HL-60 (cell line): Measurements from ENCODE around the gene STON2.

Source experiments
- DNase-seq, 2 experiments: peaks; one replicate each; pipeline ENCODE4 v3.0.0-alpha.2; 2010 to 2020; ENCODE audit warnings: low read depth in 1 of 2, low spot score in 1 of 2
- H3K27ac ChIP-seq: fragments of 250-450 bp; sonication (Bioruptor Pico); replicated peaks from 2 replicates; pipeline ENCODE4 v1.5.1; 2020; ENCODE audit warnings: mild to moderate bottlenecking, moderate library complexity
- H3K27me3 ChIP-seq: fragments of 250-450 bp; sonication (Bioruptor Pico); 2 replicates; pipeline ENCODE4 v1.5.1; 2021; ENCODE audit warnings: mild to moderate bottlenecking, moderate library complexity; ENCODE audit not compliant: insufficient read depth, poor library complexity, severe bottlenecking
- H3K4me3 ChIP-seq: replicated peaks from 2 replicates; pipeline ENCODE4 v1.5.1; 2011; ENCODE audit warnings: mild to moderate bottlenecking, control low read depth, low read length; ENCODE audit not compliant: insufficient read depth
- GABPA ChIP-seq: IDR thresholded peaks from 2 replicates; pipeline ENCODE4 v1.6.1; 2012; ENCODE audit warnings: low read depth
- POLR2AphosphoS5 ChIP-seq: IDR thresholded peaks from 2 replicates; pipeline ENCODE4 v1.6.1; 2012; ENCODE audit warnings: low read depth
- SPI1 ChIP-seq: IDR thresholded peaks from 2 replicates; pipeline ENCODE4 v1.6.1; 2012; ENCODE audit warnings: low read depth, mild to moderate bottlenecking, borderline replicate concordance
- TF ChIP-seq, protein P1 (sequence below): IDR thresholded peaks from one replicate; pipeline ENCODE4 v1.5.1; 2011; ENCODE audit warnings: low read length, control low read depth, inconsistent platforms; ENCODE audit not compliant: insufficient read depth
- TF ChIP-seq, protein P2 (sequence below): IDR thresholded peaks from 2 replicates; pipeline ENCODE4 v1.6.1; 2012; ENCODE audit warnings: low read depth; ENCODE audit not compliant: insufficient replicate concordance

Gene STON2

GRCh38 chr14:81276073-81277069 is 123.8 kb downstream of the STON2 start:
- H3K27me3 ChIP-seq = no peaks in the 10 kb centered on the region
- H3K4me3 ChIP-seq = no peak overlapping the region
- no peak for DNase-seq
- no peak overlapping the region for H3K27ac ChIP-seq
- TF ChIP-seq, protein P1, sequence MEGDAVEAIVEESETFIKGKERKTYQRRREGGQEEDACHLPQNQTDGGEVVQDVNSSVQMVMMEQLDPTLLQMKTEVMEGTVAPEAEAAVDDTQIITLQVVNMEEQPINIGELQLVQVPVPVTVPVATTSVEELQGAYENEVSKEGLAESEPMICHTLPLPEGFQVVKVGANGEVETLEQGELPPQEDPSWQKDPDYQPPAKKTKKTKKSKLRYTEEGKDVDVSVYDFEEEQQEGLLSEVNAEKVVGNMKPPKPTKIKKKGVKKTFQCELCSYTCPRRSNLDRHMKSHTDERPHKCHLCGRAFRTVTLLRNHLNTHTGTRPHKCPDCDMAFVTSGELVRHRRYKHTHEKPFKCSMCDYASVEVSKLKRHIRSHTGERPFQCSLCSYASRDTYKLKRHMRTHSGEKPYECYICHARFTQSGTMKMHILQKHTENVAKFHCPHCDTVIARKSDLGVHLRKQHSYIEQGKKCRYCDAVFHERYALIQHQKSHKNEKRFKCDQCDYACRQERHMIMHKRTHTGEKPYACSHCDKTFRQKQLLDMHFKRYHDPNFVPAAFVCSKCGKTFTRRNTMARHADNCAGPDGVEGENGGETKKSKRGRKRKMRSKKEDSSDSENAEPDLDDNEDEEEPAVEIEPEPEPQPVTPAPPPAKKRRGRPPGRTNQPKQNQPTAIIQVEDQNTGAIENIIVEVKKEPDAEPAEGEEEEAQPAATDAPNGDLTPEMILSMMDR = no peak
- TF ChIP-seq POLR2AphosphoS5 = no peak
- TF ChIP-seq SPI1 = no peak

DNA sequence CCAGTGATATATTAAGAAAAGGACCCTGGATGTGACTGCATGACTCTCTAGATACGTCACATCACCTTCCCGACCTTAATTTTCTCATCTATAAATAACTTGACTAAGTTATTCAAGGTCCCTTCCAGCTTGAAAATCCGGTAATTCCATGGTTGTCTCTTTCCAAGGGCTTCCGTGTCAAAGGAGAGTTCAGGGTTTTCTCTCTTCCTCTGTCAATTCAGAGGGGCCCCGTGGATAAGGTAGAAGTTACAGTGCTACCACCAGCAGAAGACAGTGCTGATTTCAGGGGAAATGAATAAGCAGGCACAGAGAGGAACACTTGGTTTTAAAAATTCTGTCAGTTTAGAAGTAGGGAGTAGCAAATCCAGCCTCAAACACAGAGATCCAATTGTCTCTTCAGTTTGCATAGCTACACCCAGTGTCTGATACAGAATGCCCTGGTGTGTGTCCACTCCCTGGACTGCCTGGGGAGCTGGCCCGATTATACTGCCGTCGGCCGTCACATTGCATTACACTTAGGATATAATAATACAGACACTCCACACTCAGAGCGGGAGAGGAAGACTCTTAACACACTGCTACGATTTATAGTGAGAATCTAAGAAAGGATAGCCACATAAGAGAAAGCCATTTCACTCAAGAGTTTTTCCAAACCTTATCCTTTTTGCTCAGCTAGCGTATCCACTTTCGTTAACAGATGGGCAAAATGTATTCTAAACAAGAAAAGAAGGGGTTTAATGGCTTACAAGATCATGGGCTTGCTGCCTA is 124.6 kb downstream of the STON2 start:
- H3K27ac ChIP-seq = no peak overlapping the region
- H3K4me3 ChIP-seq = no peak overlapping the region
- DNase-seq = no peak
- H3K27me3 ChIP-seq = no peaks in the 10 kb centered on the region
- TF ChIP-seq, protein P1 = no peak
- TF ChIP-seq, protein P2, sequence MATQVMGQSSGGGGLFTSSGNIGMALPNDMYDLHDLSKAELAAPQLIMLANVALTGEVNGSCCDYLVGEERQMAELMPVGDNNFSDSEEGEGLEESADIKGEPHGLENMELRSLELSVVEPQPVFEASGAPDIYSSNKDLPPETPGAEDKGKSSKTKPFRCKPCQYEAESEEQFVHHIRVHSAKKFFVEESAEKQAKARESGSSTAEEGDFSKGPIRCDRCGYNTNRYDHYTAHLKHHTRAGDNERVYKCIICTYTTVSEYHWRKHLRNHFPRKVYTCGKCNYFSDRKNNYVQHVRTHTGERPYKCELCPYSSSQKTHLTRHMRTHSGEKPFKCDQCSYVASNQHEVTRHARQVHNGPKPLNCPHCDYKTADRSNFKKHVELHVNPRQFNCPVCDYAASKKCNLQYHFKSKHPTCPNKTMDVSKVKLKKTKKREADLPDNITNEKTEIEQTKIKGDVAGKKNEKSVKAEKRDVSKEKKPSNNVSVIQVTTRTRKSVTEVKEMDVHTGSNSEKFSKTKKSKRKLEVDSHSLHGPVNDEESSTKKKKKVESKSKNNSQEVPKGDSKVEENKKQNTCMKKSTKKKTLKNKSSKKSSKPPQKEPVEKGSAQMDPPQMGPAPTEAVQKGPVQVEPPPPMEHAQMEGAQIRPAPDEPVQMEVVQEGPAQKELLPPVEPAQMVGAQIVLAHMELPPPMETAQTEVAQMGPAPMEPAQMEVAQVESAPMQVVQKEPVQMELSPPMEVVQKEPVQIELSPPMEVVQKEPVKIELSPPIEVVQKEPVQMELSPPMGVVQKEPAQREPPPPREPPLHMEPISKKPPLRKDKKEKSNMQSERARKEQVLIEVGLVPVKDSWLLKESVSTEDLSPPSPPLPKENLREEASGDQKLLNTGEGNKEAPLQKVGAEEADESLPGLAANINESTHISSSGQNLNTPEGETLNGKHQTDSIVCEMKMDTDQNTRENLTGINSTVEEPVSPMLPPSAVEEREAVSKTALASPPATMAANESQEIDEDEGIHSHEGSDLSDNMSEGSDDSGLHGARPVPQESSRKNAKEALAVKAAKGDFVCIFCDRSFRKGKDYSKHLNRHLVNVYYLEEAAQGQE = no peak
- TF ChIP-seq GABPA (no peak), POLR2AphosphoS5 (no peak), SPI1 (no peak)

DNA sequence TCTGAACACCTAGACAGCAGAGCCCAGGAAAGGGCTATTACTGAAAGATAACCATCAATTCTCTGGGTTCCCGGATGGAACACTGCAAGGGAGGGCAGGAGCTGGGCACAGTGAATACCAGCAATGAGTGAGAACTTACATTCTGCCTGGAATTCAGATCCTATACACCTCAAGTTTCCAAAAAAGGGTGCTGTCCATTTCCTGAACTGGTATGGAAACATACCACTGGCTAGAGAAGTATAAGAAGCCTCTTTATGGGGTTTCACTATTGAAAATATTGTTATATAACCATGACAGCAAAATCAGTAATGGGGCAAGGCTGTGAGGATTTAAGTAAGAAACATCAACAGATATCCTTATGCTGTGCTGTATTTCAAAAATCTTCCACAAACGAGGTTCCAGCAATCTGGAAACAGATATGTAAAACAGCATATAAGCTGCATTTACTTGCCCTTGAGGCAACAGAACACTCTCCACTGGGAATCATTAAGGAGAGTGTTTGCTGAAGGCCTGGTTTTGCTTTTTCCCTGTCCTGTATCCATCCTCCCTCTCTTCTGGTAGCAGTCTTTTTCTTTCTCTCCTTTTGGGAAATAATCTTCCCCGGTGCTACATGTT is 126.1 kb downstream of the STON2 start:
- Histone ChIP-seq H3K4me3 (no peak overlapping the region), H3K27ac (no peak overlapping the region), H3K27me3 (no peaks in the 10 kb centered on the region)
- TF ChIP-seq, protein P2 = peak; percentile 54
- no peak for TF ChIP-seq SPI1
- no peak for DNase-seq

- no peak for DNase-seq
- H3K4me3 ChIP-seq = no peak overlapping the region
- H3K27ac ChIP-seq = no peak overlapping the region
- TF ChIP-seq, protein P1 = no peak
- TF ChIP-seq SPI1 (no peak), POLR2AphosphoS5 (no peak), GABPA (no peak)
- H3K27me3 ChIP-seq = no peaks in the 10 kb centered on the region
Observed at GRCh38 chr14:81273521-81273920, 126.6 kb downstream of the STON2 start.
